GM12878 (cell line): Measurements from ENCODE around the gene ABCA10. TPM values are rescaled to one million over a fixed set of nuclear protein-coding genes. Genes with fewer than 3 reads are reported as not detected.
"Not testable (repeated sequence)": the region's sequence is repeated elsewhere in the genome, so short reads cannot be mapped to it uniquely, and the experiment has no call there.

Experiments used
- ATAC-seq: fragments of 200-7000 bp; cut with Tn5 transposase; 3 replicates; pipeline ENCODE4 v1.9.1; 2020; ENCODE audit warnings: mild to moderate bottlenecking, moderate library complexity
- BruUV-seq: library from RNA; stranded (reverse); fragments of 400-500 nt; replicated peaks from 2 replicates; lab custom pipeline; 2021; lab: Mats Ljungman, UMichigan
- CTCF ChIA-PET: fragments of 300-600 bp; sonication (Branson Sonifier 250); formaldehyde crosslinking; extraction: SDS; loops from one replicate; lab custom pipeline; 2021; ENCODE audit warnings: inconsistent platforms; lab: Yijun Ruan, JAX
- POLR2A ChIA-PET: fragments of 350-600 bp; formaldehyde crosslinking; extraction: SDS; loops from one replicate; lab custom pipeline; 2021; ENCODE audit warnings: inconsistent platforms; lab: Charles Lee
- RAD21 ChIA-PET: fragments of 300-600 bp; sonication (Branson Sonifier 250); formaldehyde crosslinking; loops from one replicate; lab custom pipeline; 2023; ENCODE audit warnings: antibody characterized with exemption; ENCODE audit not compliant: unreplicated experiment; lab: Charles Lee
- SMC1A ChIA-PET: fragments of 300-600 bp; sonication (Branson Sonifier 250); formaldehyde crosslinking; loops from one replicate; lab custom pipeline; 2023; ENCODE audit not compliant: unreplicated experiment, uncharacterized antibody; lab: Charles Lee
- DNase-seq: peaks from one replicate; pipeline ENCODE4 v3.0.0-alpha.2; 2011; ENCODE audit warnings: low read depth, low spot score
- FAIRE-seq: peaks from 3 replicates; lab custom pipeline; 2011; peaks lifted over from hg19 to GRCh38; lab: Jason Lieb, UNC
- H2AFZ ChIP-seq: 2 replicates; pipeline ENCODE4 v1.6.0; 2011; ENCODE audit warnings: low read depth, low read length, control low read depth; ENCODE audit not compliant: control insufficient read depth
- H3K27ac ChIP-seq: 2 replicates; pipeline ENCODE4 v1.5.1; 2011; ENCODE audit warnings: control low read depth; ENCODE audit not compliant: control insufficient read depth, insufficient read depth
- H3K27me3 ChIP-seq, 2 experiments: replicated peaks in 1 of 2; 2 replicates each; pipeline versions ENCODE4 v1.6.0 to v1.6.1; 2011; ENCODE audit warnings: low read length in 1 of 2; ENCODE audit not compliant: control insufficient read depth in 2 of 2, insufficient read depth in 2 of 2
- H3K36me3 ChIP-seq, 2 experiments: 2 replicates each; pipeline ENCODE4 v1.5.1; 2011; ENCODE audit warnings: low read length in 1 of 2; ENCODE audit not compliant: control insufficient read depth in 2 of 2, insufficient read depth in 2 of 2
- H3K4me1 ChIP-seq: 2 replicates; pipeline ENCODE4 v1.6.1; 2011; ENCODE audit warnings: mild to moderate bottlenecking, low read length, moderate library complexity, mixed read lengths; ENCODE audit not compliant: control insufficient read depth, insufficient read depth
- H3K4me2 ChIP-seq: 2 replicates; pipeline ENCODE4 v1.6.0; 2011; ENCODE audit warnings: control low read depth; ENCODE audit not compliant: control insufficient read depth, insufficient read depth
- H3K4me3 ChIP-seq: fragments of 200-600 bp; sonication (generic); 2 replicates; pipeline ENCODE4 v1.5.1; 2016
- H3K79me2 ChIP-seq: 2 replicates; pipeline ENCODE4 v1.6.0; 2011; ENCODE audit warnings: low read length; ENCODE audit not compliant: control insufficient read depth, insufficient read depth
- H3K9ac ChIP-seq: 2 replicates; pipeline ENCODE4 v1.8.0; 2011; ENCODE audit warnings: low read length, control low read depth, mixed read lengths; ENCODE audit not compliant: control insufficient read depth, insufficient read depth
- H3K9me3 ChIP-seq: replicated peaks from 3 replicates; pipeline ENCODE4 v1.5.1; 2011; ENCODE audit warnings: mild to moderate bottlenecking, low read length; ENCODE audit not compliant: control insufficient read depth, insufficient read depth
- H4K20me1 ChIP-seq: 2 replicates; pipeline ENCODE4 v1.6.0; 2011; ENCODE audit not compliant: control insufficient read depth, insufficient read depth
- CHD4 ChIP-seq: fragments of 200-600 bp; sonication (generic); IDR thresholded peaks from 2 replicates; pipeline ENCODE4 v1.6.1; 2016; ENCODE audit warnings: mild to moderate bottlenecking
- DPF2 ChIP-seq: fragments of 450-650 bp; IDR thresholded peaks from 2 replicates; pipeline ENCODE4 v1.6.1; 2017; ENCODE audit warnings: mild to moderate bottlenecking
- PAX8 ChIP-seq: fragments of 450-650 bp; IDR thresholded peaks from 2 replicates; pipeline ENCODE4 v1.6.1; 2017; ENCODE audit warnings: mild to moderate bottlenecking, moderate library complexity
- whole genome bisulfite sequencing: methylation state at CpG from one replicate; pipeline ENCODE4 v1.1.6; 2016; ENCODE audit warnings: low lambda C conversion rate; ENCODE audit not compliant: insufficient replicate concordance, insufficient coverage; ENCODE audit errors: missing lambda C conversion rate; 5-methylcytosine and 5-hydroxymethylcytosine counted together
- in situ Hi-C: fragments of 300-500 bp; cut with MboI; formaldehyde crosslinking; loops from 9 replicates; pipeline ENCODE4 v1.14.3; 2018; ENCODE audit warnings: mixed read lengths
- intact Hi-C: fragments of 100-400 bp; cut with micrococcal nuclease; formaldehyde crosslinking; loops from one replicate; pipeline ENCODE4 v1.14.2; 2022; ENCODE audit not compliant: unreplicated experiment
- polyA plus RNA-seq, 11 experiments: library from polyadenylated mRNA; depleted of rRNA in 4 of 11; unstranded in 6 of 11; stranded (reverse) in 5 of 11; fragments of >200 nt; fragmentation: Nextera tagmentation in 4 of 11; fragmentation: Illumina TruSeq in 1 of 11; extraction: Ambion mirVana in 4 of 11; extraction: Trizol in 1 of 11; gene quantifications; 1 replicate in 1 of 11; 2 replicates in 10 of 11; pipeline versions ENCODE4 v1.2.1 to v1.2.3, GENCODE V29; 2011 to 2016; ENCODE audit warnings: inconsistent platforms in 2 of 11, missing spikeins in 2 of 11, low read depth in 1 of 11
- total RNA-seq, 4 experiments: library from RNA; depleted of rRNA in 3 of 4; stranded (reverse); fragments of >200 nt in 3 of 4; fragmentation: Illumina TruSeq in 1 of 4; extraction: Trizol in 1 of 4; gene quantifications; 2 replicates each; pipeline versions ENCODE4 v1.2.1 to v1.2.3, GENCODE V29; 2013 to 2021
- TF ChIP-seq, protein P1 (sequence below): IDR thresholded peaks from 2 replicates; pipeline ENCODE4 v1.6.1; 2012; ENCODE audit warnings: low read depth, low read length, improper control_type of control experiment

ABCA10 gene
- total and polyA plus RNA-seq, 10 of the 15 experiments (the other 5 are each of a cell fraction or from before 2014, with no cell fraction given), result 0.33 to 3.0 (median 0.83) TPM

GRCh38 chr17:69168642-69169041, 60.0 kb downstream of the ABCA10 start:
- H3K79me2 ChIP-seq, DNase-seq, H3K9ac ChIP-seq, H3K4me3 ChIP-seq, H3K36me3 ChIP-seq, CTCF ChIA-PET, H3K27me3 ChIP-seq, H3K4me2 ChIP-seq, RAD21 ChIA-PET, H3K4me1 ChIP-seq, H4K20me1 ChIP-seq, FAIRE-seq, ATAC-seq, H3K27ac ChIP-seq, BruUV-seq, in situ Hi-C loops, intact Hi-C loops, H3K9me3 ChIP-seq, POLR2A ChIA-PET, H2AFZ ChIP-seq: not testable (repeated sequence)
- SMC1A ChIA-PET, result interaction anchor here (0.6 to 1.4 kb wide), 3 partner anchors 10 to 543 kb away, joined by 3 to 4 read pairs (median 3); no protein-coding TSS in a partner anchor

DNA sequence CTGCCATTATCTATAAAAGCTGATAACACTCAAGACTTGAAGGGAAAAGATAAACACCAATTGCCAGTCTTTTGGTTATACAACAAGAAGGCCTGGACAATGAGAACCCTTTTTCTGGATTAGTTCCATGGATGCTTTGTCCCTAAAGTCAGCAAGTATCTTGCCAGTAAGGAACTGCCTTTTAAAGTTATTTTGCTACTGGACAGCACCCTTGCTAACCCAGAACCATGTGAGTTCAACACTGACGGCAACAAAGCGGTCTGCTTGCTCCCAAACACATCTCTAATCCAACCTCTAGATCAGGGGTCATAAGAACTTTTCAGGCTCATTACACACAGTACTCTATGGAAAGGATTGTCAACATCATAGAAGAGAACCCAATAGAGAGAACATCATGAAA, 61.7 kb downstream of the ABCA10 start:
- TF ChIP-seq CHD4 (no peak), PAX8 (no peak), DPF2 (no peak)
- TF ChIP-seq, protein P1, sequence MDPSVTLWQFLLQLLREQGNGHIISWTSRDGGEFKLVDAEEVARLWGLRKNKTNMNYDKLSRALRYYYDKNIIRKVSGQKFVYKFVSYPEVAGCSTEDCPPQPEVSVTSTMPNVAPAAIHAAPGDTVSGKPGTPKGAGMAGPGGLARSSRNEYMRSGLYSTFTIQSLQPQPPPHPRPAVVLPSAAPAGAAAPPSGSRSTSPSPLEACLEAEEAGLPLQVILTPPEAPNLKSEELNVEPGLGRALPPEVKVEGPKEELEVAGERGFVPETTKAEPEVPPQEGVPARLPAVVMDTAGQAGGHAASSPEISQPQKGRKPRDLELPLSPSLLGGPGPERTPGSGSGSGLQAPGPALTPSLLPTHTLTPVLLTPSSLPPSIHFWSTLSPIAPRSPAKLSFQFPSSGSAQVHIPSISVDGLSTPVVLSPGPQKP, result no peak
- Histone ChIP-seq H3K36me3 (no peaks in the 10 kb centered on the region), H3K27ac (no peak overlapping the region), H3K4me1 (no peaks in the 10 kb centered on the region), H2AFZ (no peak overlapping the region), H3K27me3 (no peaks in the 10 kb centered on the region), H4K20me1 (no peaks in the 10 kb centered on the region), H3K4me2 (no peak overlapping the region), H3K79me2 (no peaks in the 10 kb centered on the region), H3K9ac (no peak overlapping the region), H3K4me3 (no peak overlapping the region), H3K9me3 (no peaks in the 10 kb centered on the region)
- no TSS peak for BruUV-seq
- ATAC-seq (no peak), DNase-seq (no peak), FAIRE-seq (no peak)
- in situ Hi-C loops (no loop called here), intact Hi-C loops (no loop called here)
- SMC1A ChIA-PET, result no interaction called here
- POLR2A ChIA-PET, result no interaction called here
- CTCF ChIA-PET, result no interaction called here
- WGBS, result 67% methylated on average over 2 of the region's 2 CpGs
- RAD21 ChIA-PET, result no interaction called here
